ENCODE measurements around the gene VSIG8. TPM values are rescaled to one million over a fixed set of nuclear protein-coding genes. Genes with fewer than 3 reads are reported as not detected.

Gene VSIG8
- total and polyA plus RNA-seq, 2 donors (not counting 1 experiment from before 2014, with no cell fraction given) = under 0.01 TPM; not detected in 1

GRCh38 chr1:159867664-159868026, 5.2 kb upstream of the VSIG8 start:
- Histone ChIP-seq H3K79me2 (ENCODE audit: control insufficient read depth, insufficient read depth, low read length) (no peaks in the 10 kb centered on the region), H3K27me3 (ENCODE audit: control insufficient read depth, insufficient read depth, low read length) (no peaks in the 10 kb centered on the region), H3K4me1 (ENCODE audit: control insufficient read depth, extremely low read depth, insufficient read depth, low read length) (peaks cover 12% of the 10 kb centered on the region), H3K9ac (ENCODE audit: insufficient read depth, low read length) (no peak overlapping the region), H2AFZ (ENCODE audit: low read length) (no peak overlapping the region), H3K27ac (ENCODE audit: insufficient read depth, low read length) (no peak overlapping the region), H3K4me3 (replicated peaks in 1 of 4; ENCODE audit: control extremely low read depth in 1 of 4, insufficient read depth in 1 of 4, low read depth in 3 of 4, low read length in 4 of 4) (no peak overlapping the region), H3K36me3 (ENCODE audit: control insufficient read depth, insufficient read depth, low read length) (no peaks in the 10 kb centered on the region), H3K9me3 (ENCODE audit: control insufficient read depth, insufficient read depth, low read depth, low read length) (no peaks in the 10 kb centered on the region), H3K4me2 (ENCODE audit: extremely low read depth, insufficient read depth, low read length) (no peak overlapping the region), H4K20me1 (ENCODE audit: control insufficient read depth, extremely low read depth, insufficient read depth, low read length) (no peaks in the 10 kb centered on the region)
- peak in 1 of 2 donors; percentile 27 for DNase-seq (ENCODE audit: low read depth in 2 of 2)
- TF ChIP-seq CTCF (conservative IDR thresholded peaks at IDR 0.05 in 1 of 2, IDR thresholded peaks at IDR 0.05 in 1 of 2; ENCODE audit: low read depth in 1 of 2, low read length in 2 of 2) = no peak
- no peak for TF ChIP-seq EZH2 (IDR thresholded peaks at IDR 0.05; ENCODE audit: low read length, missing control alignments)

DNA sequence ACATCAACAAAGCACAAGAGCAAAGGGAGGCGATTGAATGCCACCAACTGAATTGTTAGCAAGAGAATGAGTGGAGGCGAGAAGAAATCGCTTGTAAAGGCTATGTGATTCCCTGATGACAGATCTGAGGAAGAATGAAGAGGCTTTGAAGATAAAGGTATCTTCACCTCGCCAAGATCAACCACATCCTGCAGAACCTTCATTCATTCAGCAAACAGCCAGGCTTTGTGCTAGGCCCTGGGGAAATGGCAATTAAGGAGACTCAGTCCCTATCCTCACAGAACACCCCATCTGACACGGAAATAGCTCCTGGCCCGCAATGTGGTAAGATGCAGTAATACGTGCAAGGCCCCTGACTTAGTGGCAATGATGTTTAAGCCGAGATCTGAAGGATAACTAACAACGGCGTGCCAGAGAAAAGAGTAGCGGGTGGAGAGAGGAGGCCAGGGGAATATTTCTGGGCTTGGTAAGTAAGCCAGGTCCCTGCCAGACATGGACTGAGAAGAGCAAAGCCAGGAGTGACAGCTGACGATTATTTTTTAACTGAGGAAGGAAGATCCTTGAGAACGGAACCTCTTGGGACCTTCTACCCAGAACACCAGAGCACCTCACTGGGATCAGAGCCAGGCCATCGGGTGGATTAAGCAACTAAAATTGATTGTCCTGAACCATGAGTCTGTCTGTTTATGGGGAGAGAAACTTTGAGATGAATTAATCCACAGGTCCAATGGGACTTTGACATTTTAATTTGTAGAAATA, 4.6 kb upstream of the VSIG8 start:
- no peaks in the 10 kb centered on the region for H4K20me1 ChIP-seq (ENCODE audit: control insufficient read depth, extremely low read depth, insufficient read depth, low read length)
- no peak overlapping the region for H2AFZ ChIP-seq (ENCODE audit: low read length)
- no peak overlapping the region for H3K9ac ChIP-seq (ENCODE audit: insufficient read depth, low read length)
- H3K36me3 ChIP-seq (ENCODE audit: control insufficient read depth, insufficient read depth, low read length) = no peaks in the 10 kb centered on the region
- TF ChIP-seq CTCF (conservative IDR thresholded peaks at IDR 0.05 in 1 of 2, IDR thresholded peaks at IDR 0.05 in 1 of 2; ENCODE audit: low read depth in 1 of 2, low read length in 2 of 2) (no peak), EZH2 (IDR thresholded peaks at IDR 0.05; ENCODE audit: low read length, missing control alignments) (no peak)
- no peaks in the 10 kb centered on the region for H3K79me2 ChIP-seq (ENCODE audit: control insufficient read depth, insufficient read depth, low read length)
- no peak overlapping the region for H3K4me2 ChIP-seq (ENCODE audit: extremely low read depth, insufficient read depth, low read length)
- H3K27ac ChIP-seq (ENCODE audit: insufficient read depth, low read length) = no peak overlapping the region
- H3K4me3 ChIP-seq (replicated peaks in 1 of 4; ENCODE audit: control extremely low read depth in 1 of 4, insufficient read depth in 1 of 4, low read depth in 3 of 4, low read length in 4 of 4) = no peak overlapping the region
- DNase-seq (ENCODE audit: low read depth in 2 of 2) = no peak
- peaks cover 12% of the 10 kb centered on the region for H3K4me1 ChIP-seq (ENCODE audit: control insufficient read depth, extremely low read depth, insufficient read depth, low read length)
- no peaks in the 10 kb centered on the region for H3K9me3 ChIP-seq (ENCODE audit: control insufficient read depth, insufficient read depth, low read depth, low read length)
- H3K27me3 ChIP-seq (ENCODE audit: control insufficient read depth, insufficient read depth, low read length) = no peaks in the 10 kb centered on the region

- no peaks in the 10 kb centered on the region for H3K36me3 ChIP-seq (ENCODE audit: control insufficient read depth, insufficient read depth, low read length)
- no peak overlapping the region for H3K27ac ChIP-seq (ENCODE audit: insufficient read depth, low read length)
- TF ChIP-seq CTCF (conservative IDR thresholded peaks at IDR 0.05 in 1 of 2, IDR thresholded peaks at IDR 0.05 in 1 of 2; ENCODE audit: low read depth in 1 of 2, low read length in 2 of 2) = no peak
- no peak for TF ChIP-seq EZH2 (IDR thresholded peaks at IDR 0.05; ENCODE audit: low read length, missing control alignments)
- no peaks in the 10 kb centered on the region for H3K27me3 ChIP-seq (ENCODE audit: control insufficient read depth, insufficient read depth, low read length)
- no peak overlapping the region for H3K9ac ChIP-seq (ENCODE audit: insufficient read depth, low read length)
- no peak overlapping the region for H3K4me3 ChIP-seq (replicated peaks in 1 of 4; ENCODE audit: control extremely low read depth in 1 of 4, insufficient read depth in 1 of 4, low read depth in 3 of 4, low read length in 4 of 4)
- no peaks in the 10 kb centered on the region for H3K79me2 ChIP-seq (ENCODE audit: control insufficient read depth, insufficient read depth, low read length)
- H3K4me2 ChIP-seq (ENCODE audit: extremely low read depth, insufficient read depth, low read length) = no peak overlapping the region
- H4K20me1 ChIP-seq (ENCODE audit: control insufficient read depth, extremely low read depth, insufficient read depth, low read length) = no peaks in the 10 kb centered on the region
- no peak for DNase-seq (ENCODE audit: low read depth in 2 of 2)
- peaks cover 12% of the 10 kb centered on the region for H3K4me1 ChIP-seq (ENCODE audit: control insufficient read depth, extremely low read depth, insufficient read depth, low read length)
- H3K9me3 ChIP-seq (ENCODE audit: control insufficient read depth, insufficient read depth, low read depth, low read length) = no peaks in the 10 kb centered on the region
- H2AFZ ChIP-seq (ENCODE audit: low read length) = no peak overlapping the region
These were observed 3.6 kb upstream of the VSIG8 start for GRCh38 chr1:159866066-159866465.
